GM04503 (cell line): Measurements from ENCODE around the gene TEKTIP1.
"Not testable (repeated sequence)": the region's sequence is repeated elsewhere in the genome, so short reads cannot be mapped to it uniquely, and the experiment has no call there.

ENCODE experiments used
- DNase-seq: peaks from one replicate; pipeline ENCODE4 v3.0.0-alpha.2; 2012; ENCODE audit warnings: low read depth

Gene TEKTIP1

DNA sequence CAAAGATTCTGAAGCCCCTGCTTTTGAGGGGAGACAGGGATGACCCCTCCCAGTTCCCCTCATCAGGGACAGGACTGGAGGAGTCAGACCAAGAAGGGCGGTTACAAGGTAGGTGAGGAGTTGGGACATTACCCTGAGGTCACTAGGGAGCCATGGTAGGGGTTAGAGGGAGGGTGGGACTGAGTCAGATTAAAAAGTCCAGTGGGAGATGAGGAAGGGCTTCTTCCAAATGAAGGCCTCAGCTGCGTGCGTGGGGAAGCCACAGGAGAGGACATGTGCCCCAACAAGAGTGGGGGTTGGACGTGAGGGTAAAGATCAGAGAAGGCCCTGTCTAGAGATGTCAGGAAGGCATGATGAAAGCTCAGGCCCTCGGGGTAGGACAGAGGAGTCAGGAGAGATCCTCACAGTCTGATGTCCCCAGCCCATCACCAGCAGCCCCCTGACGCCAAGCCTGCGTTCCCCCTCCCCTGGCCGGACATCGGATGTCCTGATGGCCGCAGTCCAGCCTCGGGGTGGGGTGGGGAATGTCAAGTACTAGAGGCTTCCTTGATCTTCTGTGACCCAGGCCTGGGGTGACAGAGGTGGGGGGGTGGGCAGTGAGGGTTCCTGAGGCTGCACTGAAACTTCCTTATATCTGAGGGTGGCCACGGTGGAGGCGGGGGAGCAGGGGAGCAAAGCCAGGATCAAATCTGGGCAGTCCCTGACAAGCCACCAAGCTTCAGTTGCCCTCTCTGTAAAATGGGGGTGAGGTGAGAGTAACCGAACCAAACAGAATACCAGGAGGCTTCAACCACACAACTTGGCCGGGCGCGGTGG lies 24.9 kb downstream of the TEKTIP1 start:
- no peak for DNase-seq

DNA sequence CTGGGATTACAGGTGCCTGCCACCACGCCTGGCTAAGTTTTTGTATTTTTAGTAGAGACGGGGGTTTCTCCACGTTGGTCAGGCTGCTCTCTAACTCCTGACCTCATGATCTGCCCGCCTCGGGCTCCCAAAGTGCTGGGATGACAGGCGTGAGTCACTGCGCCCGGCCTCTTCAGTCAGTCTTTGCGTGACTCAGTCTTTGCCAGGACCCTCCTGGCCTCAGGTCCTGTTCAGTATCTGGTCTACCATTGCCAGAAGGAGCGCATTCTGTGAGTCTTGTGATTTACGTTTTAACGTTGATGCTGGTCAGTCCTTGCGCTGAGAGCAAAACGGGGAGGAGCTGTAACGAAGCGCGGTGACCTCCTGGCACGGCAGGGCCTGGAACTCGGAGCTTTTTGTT lies 26.2 kb downstream of the TEKTIP1 start:
- DNase-seq, result no peak

DNA sequence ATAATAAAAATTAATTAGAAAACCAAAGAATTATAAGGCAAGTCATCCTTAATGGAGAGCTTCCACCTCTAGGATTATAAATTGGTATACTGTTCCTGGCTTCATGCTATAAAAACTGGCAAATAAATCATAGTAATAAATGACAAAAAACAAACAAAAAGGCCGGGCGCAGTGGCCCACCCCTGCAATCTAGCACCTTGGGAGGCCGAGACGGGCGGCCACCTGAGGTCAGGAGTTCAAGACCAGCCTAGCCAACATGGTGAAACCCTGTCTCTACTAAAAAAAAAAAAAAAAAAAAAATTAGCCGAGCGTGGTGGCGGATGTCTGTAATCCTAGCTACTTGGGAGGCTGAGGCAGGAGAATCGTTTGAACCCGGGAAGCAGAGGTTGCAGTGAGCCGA lies 31.1 kb downstream of the TEKTIP1 start:
- not testable (repeated sequence) for DNase-seq

DNA sequence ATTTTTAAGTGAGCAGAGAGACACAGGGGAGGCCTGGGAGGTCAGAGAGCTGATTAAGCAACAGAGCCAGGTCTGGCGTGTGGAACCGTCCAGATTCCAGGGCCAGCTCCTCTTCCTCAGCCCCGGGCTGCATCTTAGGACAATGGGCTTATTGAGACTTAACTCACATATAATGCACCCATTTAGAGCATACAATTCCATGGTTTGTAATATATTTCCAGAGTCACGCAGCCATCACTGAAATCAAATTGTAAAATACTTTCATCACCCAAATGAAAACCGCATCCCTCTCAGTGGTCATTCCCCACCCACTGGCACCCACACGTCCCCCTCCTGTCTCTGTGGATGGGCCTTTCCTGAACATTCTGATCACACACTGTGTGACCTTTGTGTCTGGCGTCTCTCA lies 31.6 kb downstream of the TEKTIP1 start:
- DNase-seq, result no peak

DNA sequence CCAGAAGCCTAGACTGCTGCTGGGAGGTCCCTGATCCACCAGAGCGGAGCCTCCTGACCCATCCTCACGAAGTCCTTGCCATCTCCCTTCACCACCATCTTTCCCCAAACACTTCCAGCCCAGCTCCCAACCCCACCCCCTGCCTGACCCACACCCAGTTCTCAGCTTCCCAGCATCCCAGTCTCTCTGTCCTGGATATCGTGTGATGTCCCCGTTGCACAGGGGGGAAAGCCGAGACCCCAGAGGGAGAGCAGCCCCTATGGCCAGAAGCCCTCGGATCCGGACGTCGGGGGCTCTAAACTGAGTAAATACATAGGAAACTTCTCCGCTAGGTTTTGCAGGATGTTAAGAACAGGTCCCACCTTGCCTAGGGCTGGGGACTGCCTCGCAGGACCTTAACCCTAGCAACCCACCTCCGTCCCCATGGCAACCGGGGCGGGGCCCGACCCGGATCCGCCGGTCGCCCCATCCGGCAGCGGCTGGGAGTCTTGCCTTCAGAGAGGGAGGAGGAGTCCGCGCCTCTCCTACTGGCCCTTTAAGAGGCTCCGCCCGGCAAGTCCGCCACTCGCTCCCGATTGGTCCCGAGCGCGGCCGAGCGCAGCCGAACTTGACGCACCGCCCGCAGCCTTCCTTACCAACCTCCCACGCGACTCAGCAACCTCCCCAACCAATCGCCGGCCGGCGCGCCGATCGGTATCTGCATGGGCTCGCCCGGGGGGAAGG lies 33.3 kb downstream of the TEKTIP1 start:
- peak; percentile 97 for DNase-seq

DNA sequence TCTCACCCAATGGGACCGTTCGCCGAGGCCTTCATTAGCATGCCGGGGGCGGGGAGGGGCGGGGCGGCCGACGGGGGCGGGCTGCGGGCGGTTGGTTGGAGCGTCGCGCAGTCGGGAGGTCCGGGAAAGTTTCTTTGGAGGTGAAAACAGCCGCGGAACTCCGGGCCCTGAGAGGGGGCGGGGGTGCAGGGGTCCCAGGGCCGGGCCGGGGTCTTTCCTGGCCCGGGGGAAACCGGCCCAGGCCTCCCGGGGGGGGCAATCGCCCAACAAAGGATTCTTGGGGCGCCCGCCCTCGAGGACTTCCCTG lies 33.8 kb downstream of the TEKTIP1 start, which contains the start of gene HMG20B:
HMG20B (plus strand) TSS at position 90 of the 307 bp plus-strand sequence. CDS start 366 bp downstream, outside the sequence.
- no peak for DNase-seq

DNA sequence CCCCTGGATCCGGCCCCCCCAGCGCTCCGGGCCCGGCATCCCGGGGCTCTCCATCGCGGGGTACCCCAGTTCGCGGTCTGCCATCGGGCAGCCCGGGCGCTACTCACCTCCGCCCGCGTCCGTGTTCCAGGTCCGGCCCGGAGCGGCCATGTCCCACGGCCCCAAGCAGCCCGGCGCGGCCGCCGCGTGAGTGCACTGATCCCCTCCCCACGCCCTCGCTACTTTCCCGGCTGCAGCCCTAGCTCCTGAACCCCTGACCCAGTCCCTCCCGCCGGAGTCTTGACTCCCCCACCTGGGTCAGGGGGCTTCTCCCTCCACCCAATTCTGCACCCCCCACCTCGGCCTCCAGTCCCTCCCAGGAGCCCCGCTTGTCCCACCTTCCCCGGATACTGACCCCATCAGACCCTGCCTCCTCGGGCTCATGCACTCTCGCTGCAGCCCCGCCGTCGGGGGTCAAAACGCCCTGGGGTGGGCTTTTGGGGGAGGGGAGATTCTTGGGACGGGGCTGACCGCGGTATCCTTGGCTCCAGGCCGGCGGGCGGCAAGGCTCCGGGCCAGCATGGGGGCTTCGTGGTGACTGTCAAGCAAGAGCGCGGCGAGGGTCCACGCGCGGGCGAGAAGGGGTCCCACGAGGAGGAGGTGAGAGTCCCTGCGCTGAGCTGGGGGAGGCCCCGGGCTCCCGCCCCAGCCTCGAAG lies 34.3 kb downstream of the TEKTIP1 start:
- DNase-seq, result no peak

DNA sequence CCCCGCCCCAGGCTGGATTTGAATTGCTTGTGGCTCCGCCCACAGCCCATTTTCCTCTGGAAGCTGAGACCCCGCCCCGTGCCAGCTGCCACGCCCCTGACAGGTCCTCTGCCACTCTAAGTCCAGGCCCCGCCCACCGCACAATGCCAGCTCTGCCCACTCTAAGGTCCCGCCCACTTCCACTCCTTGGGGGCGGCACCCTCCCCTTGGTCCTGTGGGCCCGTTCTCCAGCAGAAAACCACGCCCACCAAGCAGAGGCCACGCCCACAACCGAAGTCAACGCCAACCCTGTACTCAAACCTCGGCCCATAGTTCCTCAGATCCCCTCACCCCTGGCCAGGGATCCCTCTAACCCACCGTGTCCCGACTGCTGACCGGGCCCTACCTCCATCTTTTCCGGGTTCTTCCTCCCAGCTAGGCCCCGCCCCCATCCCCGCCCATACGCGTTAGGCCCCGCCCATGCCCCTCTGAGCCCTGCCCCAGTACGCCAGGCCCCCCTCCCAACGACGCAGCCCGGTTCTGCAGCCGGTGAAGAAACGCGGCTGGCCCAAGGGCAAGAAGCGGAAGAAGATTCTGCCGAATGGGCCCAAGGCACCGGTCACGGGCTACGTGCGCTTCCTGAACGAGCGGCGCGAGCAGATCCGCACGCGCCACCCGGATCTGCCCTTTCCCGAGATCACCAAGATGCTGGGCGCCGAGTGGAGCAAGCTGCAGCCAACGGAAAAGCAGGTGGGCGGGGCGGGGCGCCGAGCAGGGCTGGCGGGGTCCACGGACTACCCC lies 35.1 kb downstream of the TEKTIP1 start:
- DNase-seq, result peak; percentile 43

DNA sequence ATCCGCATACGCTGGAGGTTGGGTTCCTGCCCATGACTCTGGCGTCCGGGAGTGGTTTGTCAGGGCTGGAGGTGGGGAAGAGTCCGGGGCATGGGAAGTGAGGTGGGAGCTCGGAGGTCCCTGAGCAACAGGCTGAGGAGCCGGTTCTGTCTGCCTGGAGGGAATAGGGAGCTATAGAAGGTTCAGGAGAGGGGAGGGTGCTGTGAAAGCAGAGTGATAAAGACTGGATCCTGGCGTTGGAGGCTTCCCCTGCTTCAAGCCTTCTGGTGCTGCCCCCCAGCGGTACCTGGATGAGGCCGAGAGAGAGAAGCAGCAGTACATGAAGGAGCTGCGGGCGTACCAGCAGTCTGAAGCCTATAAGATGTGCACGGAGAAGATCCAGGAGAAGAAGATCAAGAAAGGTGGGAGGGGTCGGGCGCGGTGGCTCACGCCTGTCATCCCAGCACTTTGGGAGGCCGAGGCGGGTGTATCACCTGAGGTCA lies 36.3 kb downstream of the TEKTIP1 start:
- DNase-seq, result no peak

DNA sequence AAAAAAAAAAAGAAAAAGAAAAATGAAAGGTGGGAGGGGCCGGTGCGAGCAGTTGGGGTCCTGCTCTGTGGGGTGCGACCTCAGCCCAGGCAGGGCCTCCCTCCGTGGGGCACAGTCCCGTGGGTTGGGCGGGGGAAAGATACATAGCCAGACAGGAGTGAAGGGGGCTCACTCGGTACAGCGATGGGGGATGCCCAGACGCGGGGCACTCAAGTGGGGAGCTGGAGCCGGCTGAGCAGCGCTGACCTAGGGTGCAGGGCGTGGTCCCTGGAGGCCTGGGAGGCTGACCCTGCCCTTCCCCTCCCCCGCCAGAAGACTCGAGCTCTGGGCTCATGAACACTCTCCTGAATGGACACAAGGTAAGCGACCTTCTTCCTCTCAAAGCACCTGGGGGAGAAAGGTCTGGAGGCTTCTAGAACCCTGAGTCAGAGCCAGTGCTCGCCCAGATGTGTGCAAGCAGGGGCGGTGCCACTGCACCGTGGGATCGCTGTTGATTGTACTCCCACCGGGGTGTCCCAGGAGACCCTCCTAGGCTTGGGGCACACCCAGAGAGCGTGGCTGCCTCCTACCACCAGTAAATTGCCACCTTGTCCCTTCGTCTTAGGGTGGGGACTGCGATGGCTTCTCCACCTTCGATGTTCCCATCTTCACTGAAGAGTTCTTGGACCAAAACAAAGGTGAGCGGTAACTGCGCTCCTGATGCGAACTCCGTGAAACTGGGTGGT lies 37.1 kb downstream of the TEKTIP1 start:
- no peak for DNase-seq

DNA sequence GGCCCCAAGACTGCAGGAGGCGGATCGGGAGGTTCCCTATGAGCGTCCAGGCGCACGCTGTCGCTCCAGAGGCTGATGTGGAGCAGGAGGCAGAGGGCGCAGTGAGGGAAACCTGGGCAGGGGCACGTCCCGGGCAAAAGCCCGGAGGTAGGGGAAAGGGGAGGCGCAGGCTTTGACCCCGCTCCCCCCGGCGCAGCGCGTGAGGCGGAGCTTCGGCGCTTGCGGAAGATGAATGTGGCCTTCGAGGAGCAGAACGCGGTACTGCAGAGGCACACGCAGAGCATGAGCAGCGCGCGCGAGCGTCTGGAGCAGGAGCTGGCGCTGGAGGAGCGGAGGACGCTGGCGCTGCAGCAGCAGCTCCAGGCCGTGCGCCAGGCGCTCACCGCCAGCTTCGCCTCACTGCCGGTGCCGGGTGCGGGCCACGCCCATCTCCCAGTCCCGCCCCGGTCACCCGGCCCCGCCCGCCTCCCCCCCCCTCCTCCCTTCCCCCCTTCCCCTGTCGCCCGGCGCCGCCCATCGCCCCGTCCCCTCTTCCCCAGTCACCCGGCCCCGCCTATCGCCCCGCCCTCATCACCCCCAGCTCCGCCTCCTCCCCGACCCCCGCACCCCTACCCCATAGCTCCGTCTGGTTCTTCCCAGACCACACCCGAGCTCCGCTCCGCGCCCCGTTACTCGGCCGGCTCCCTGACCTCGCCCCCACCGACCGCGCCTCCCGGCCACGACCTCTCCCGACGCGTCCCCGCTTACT lies 37.9 kb downstream of the TEKTIP1 start:
- DNase-seq, result no peak

DNA sequence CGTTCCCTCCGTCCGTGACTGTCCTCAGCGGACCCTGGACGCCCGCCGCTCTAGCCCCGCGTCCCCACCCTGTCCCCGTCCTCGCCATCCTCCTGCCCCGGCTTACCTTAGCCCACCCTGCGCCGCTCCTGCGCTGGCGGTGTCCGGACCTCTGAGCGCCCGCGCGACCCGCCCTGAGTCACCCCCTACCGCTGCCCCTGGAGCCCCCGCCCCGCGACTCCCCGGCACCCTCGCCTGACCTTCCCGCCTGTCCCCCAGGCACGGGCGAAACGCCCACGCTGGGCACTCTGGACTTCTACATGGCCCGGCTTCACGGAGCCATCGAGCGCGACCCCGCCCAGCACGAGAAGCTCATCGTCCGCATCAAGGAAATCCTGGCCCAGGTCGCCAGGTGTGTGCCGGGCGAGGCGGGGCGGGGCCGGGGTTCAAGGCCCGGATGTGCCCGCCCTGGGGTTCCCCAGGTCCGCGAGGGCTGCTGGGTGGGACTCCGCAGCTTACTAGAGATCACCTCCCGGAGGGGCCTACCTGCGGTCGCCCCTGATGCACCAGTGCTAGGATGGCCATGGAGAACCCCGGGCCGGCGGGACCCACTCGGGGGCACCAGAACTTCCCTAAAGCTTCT lies 38.9 kb downstream of the TEKTIP1 start:
- no peak for DNase-seq

DNA sequence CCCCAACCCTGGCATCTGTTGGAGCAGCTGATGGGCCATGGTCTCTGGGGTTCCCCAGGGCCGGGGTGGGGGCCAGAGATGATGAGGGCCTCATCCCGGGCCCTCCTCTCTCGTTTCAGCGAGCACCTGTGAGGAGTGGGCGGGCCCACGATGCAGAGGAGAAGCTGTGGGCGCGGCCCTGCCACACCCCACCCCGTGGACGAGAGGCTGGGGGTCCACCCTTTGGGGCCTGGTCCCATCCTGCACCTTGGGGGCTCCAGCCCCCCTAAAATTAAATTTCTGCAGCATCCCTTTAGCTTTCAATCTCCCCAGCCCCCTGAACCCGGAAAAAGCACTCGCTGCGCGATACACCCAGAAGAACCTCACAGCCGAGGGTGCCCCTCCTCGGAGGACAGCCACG lies 39.4 kb downstream of the TEKTIP1 start:
- DNase-seq, result no peak

DNA sequence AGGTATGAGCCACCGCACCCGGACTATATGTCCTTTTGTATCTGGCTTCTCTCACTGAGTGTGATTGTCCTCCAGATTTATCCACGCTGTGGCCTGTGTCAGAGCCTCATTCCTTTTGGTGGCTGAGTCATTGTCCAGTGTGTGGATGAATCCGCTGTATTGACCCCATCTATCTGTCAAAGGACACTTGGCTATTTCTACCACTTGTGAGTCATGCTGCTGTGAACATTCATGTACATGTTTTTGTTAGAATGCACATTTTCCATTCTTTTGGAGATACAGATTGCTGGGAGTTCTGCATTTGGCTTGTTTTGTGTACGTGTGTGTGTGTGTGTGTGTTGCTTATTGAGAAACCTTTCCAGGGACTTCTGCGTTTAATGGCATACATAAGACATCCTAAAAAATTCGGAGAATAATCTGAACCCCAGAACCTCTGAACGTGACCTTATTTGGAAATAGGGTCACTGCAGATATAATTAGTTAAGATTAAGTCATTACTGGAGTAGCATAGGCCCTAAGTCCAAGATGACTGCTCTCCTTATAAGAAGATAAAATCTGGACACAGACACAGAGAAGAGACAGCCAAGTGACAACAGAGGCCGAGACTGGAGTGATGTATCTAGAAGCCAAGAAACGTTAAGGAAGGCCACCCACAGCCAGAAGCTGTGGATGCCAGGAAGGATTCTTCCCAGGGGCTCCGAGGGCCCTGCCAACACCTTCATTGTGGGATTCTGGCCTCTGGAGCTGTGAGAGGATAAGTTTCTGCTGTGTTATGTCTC lies 41.4 kb downstream of the TEKTIP1 start:
- peak; percentile 95 for DNase-seq

DNA sequence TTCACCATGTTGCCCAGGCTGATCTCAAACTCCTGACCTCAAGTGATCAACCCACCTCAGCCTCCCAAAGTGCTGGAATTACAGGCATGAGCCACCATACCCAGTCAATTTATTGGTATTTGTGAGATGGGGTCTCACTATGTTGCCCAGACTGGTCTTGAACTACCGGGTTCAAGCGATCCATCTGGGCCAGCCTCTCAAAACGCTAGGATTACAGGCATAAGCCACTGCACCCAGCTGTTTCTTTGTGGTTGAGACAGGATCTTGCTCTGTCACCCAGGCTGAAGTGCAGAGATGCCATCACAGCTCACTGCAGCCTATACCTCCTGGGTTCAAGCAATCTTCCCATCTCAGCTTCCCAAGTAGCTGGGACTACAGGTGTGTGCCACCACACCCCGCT lies 42.8 kb downstream of the TEKTIP1 start:
- not testable (repeated sequence) for DNase-seq

DNA sequence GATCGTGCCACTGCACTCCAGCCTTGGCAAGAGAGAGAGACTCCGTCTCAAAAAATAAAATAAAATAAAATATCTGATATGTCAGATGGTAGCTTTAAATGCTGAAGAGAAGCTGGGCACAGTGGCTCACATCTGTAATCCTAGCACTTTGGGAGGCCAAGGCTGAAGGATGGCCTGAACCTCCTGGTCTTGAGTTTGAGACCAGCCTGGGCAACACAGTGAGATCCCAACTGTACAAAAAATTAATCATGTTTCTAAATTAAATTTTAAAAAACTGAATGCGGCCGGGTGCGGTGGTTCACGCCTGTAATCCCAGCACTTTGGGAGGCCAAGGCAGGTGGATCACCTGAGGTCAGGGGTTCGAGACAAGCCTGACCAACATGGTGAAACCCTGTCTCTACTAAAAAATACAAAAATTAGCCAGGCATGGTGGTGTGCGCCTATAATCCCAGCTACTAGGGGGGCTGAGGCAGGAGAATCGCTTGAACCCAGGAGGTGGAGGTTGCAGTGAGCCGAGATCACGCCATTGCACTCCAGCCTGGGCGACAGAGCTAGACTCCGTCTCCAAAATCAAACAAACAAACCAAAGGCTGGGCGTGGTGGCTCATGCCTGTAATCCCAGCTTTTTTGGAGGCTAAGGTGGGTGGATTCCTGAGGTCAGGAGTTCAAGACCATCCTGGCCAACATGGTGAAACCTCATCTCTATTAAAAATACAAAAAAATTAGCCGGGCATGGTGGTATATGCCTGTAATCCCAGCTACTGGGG lies 45.2 kb downstream of the TEKTIP1 start:
- not testable (repeated sequence) for DNase-seq

DNA sequence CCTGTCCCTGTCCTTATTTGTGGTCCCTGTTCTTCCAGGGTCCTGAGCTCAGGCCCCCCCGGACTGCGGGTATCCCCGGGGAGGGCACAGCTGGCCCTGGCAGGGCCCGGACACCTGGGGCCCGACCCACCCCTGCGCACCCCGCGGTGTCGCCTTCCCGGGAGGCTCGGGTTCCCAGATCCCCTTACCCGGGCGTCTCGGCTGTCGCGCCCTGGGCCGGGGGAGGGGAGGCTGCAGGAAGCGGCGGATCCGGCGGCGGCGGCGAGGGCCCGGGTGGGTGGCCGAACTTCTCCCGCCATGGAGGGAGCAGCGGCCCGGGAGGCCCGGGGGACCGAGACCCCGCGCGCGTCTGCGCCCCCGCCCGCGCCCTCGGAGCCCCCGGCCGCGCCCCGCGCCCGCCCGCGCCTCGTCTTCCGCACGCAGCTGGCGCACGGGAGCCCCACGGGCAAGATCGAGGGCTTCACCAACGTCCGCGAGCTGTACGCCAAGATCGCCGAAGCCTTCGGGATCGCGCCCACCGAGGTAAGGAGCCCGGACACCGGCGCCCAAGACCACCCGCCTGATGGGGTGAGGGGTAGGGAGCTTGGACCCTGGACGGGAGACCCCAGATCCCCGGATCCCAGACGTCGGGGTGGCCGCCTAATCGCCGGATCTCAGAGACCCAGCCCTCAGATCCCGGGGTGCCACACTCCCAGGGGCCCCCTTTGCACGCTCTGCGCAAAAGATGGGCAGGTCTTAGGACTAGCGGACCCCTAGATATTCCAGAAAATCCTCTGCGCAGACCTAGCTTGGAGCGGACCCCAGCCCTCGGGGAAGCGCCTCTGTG lies 46.5 kb downstream of the TEKTIP1 start, which contains the start of gene GIPC3:
GIPC3 (plus strand) TSS at position 178 of the 826 bp plus-strand sequence; CDS start at position 298, 120 bp downstream.
- no peak for DNase-seq
